ENCODE data around the gene SLC26A8.

DNA sequence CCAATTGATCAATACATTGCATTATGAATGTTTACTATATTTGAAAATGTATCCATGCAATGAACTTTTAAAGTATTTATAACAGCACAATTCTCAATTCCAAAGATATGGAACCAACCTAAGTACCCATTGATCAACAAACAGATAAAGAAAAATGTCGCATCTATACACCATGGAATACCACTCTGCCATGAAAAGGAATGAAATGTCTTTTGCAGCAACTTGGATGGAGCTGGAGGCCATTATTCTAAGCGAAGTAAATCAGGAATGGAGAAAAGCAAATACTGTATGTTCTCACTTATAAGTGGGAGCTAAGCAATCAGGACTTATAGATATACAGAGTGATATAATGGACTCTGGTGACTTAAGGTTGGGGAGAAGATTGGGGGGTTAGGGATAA lies 126.4 kb downstream of the SLC26A8 start:
- no peak for TF ChIP-seq POLR2A (IDR thresholded peaks at IDR 0.05)
- TF ChIP-seq, protein P1, sequence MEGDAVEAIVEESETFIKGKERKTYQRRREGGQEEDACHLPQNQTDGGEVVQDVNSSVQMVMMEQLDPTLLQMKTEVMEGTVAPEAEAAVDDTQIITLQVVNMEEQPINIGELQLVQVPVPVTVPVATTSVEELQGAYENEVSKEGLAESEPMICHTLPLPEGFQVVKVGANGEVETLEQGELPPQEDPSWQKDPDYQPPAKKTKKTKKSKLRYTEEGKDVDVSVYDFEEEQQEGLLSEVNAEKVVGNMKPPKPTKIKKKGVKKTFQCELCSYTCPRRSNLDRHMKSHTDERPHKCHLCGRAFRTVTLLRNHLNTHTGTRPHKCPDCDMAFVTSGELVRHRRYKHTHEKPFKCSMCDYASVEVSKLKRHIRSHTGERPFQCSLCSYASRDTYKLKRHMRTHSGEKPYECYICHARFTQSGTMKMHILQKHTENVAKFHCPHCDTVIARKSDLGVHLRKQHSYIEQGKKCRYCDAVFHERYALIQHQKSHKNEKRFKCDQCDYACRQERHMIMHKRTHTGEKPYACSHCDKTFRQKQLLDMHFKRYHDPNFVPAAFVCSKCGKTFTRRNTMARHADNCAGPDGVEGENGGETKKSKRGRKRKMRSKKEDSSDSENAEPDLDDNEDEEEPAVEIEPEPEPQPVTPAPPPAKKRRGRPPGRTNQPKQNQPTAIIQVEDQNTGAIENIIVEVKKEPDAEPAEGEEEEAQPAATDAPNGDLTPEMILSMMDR (IDR thresholded peaks at IDR 0.05) = no peak
